NT2/D1 (cell line): ENCODE measurements around the gene C19orf33.

Source experiments
- SUZ12 ChIP-seq: IDR thresholded peaks from 2 replicates; pipeline ENCODE4 v1.6.1; 2011; ENCODE audit not compliant: insufficient read length, insufficient read depth; ENCODE audit errors: extremely low read depth
- YY1 ChIP-seq: IDR thresholded peaks from 2 replicates; pipeline ENCODE4 v1.6.1; 2011; ENCODE audit not compliant: insufficient read length, insufficient read depth

DNA sequence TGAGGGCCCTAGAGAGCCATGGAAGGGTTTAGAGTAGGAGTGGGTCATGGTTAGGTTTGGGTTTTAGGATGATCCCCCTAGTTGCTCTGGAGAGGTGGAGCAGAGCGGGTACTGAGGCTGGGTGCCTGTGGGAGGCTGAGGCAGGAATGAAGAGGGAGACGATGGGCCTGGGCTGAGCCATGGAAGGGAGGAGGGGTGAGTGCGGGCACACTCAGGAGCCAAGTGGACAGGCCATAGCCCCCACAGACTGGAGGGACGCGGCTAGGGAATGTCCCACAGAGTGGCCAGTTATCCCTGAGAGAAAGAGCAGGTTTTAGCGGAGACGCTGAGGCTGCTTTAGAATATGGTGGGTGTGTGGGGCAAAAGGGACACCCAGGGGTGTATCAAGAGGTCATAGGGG, 25.6 kb downstream of the C19orf33 start:
- TF ChIP-seq YY1: no peak
- no peak for TF ChIP-seq SUZ12
